NB4 (cell line): ENCODE results near the gene TMEM18.
"Not testable (repeated sequence)": the region's sequence is repeated elsewhere in the genome, so short reads cannot be mapped to it uniquely, and the experiment has no call there.

Experiments used
- DNase-seq: peaks from one replicate; pipeline ENCODE4 v3.0.0; 2010; ENCODE audit warnings: low read depth
- H3K4me3 ChIP-seq: one replicate; pipeline ENCODE4 v1.5.1; 2011; ENCODE audit warnings: mild to moderate bottlenecking, low read depth, low read length, moderate library complexity
- CTCF ChIP-seq: IDR thresholded peaks from one replicate; pipeline ENCODE4 v1.5.1; 2012; ENCODE audit warnings: low read depth, low read length
- MYC ChIP-seq: IDR thresholded peaks from 2 replicates; pipeline ENCODE4 v1.6.1; 2011; ENCODE audit warnings: low read depth, low read length
- POLR2A ChIP-seq: IDR thresholded peaks from 2 replicates; pipeline ENCODE4 v1.6.1; 2011; ENCODE audit warnings: mild to moderate bottlenecking; ENCODE audit not compliant: insufficient read length; ENCODE audit errors: extremely low read depth
- TF ChIP-seq, protein P1 (sequence below): IDR thresholded peaks from 2 replicates; pipeline ENCODE4 v1.6.1; 2011; ENCODE audit warnings: low read depth, low read length

The TMEM18 gene

GRCh38 chr2:685421-685820 is 8.2 kb upstream of the TMEM18 start:
- TF ChIP-seq POLR2A (no peak), CTCF (no peak)
- TF ChIP-seq, protein P1, sequence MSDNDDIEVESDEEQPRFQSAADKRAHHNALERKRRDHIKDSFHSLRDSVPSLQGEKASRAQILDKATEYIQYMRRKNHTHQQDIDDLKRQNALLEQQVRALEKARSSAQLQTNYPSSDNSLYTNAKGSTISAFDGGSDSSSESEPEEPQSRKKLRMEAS = no peak

GRCh38 chr2:684913-685312 is 7.7 kb upstream of the TMEM18 start:
- H3K4me3 ChIP-seq, DNase-seq: not testable (repeated sequence)

More at GRCh38 chr2:685421-685820, 8.2 kb upstream of the TMEM18 start:
- H3K4me3 ChIP-seq = no peak overlapping the region
- DNase-seq = no peak

DNA sequence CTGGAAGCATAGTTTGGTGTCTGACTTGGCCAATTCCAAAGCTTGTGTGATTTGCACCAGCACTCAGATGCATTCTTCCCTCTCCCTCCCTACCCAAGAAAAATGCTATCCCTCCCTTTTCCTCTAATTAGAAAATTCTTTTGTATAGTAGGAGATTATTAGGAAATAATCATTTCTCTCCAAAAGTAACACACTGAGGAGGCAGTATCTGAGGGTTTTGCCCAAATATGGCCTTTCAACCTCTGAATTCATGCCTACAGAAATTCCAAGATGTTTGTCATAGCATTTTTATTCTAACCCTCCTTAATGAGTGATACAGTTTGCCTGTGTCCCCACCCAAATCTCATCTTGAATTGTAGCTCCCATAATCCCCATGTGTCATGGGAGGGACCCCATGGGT is 5.0 kb upstream of the TMEM18 start:
- no peak overlapping the region for H3K4me3 ChIP-seq
- no peak for DNase-seq

DNA sequence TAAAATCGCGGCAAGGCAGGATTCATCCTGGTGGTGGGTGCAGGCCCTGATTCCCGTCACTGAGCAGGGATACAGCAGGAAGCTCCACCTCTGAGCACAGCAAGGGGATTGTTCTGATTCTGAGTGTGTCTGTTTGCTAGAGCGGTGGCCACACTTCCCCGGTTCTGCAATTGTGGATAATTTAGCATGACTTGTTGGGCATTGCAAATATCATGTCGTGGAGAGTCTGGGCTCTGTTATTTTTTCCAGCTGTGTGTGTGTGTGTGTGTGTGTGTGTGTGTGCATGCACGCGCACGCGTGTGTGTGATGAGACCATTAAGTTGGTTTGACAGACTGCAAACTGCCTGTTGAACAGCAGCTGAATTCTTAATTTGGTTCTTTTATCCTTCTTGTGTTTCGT is 4.1 kb upstream of the TMEM18 start:
- no peak for DNase-seq
- no peak overlapping the region for H3K4me3 ChIP-seq
- TF ChIP-seq MYC = no peak
- no peak for TF ChIP-seq POLR2A
- TF ChIP-seq, protein P1 = no peak
- no peak for TF ChIP-seq CTCF

More for the DNA sequence above, 5.0 kb upstream of the TMEM18 start:
- TF ChIP-seq POLR2A = no peak
- TF ChIP-seq MYC = no peak
- TF ChIP-seq CTCF = no peak
- TF ChIP-seq, protein P1 = no peak

DNA sequence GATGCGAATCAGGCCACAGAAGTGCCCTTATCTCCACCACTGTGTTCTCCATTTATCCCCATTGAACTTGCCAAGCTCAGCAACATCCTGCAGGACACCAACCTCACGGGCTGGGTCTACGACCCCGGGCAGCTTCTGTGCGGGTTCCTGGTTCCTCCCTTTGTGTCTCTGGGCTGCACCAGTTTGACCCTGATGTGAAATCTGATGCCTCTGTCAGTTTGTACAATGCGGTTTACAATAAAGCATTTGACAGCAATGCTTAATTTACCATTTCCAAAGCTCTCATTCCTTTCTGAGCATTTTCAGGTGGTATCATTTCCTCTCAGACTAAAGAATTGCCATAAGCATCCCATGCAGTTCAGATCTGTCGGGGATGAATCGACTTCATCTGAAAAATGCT is 3.3 kb upstream of the TMEM18 start:
- no peak for DNase-seq
- TF ChIP-seq POLR2A (no peak), MYC (no peak), CTCF (no peak)
- TF ChIP-seq, protein P1 = no peak
- H3K4me3 ChIP-seq = no peak overlapping the region

- no peak for DNase-seq
- H3K4me3 ChIP-seq = peak overlapping the region; percentile 94
- TF ChIP-seq MYC = no peak
- no peak for TF ChIP-seq POLR2A
- no peak for TF ChIP-seq CTCF
- TF ChIP-seq, protein P1 = no peak
Observed at GRCh38 chr2:678964-679363, 1.8 kb upstream of the TMEM18 start.
